Neural cell (in vitro differentiated cells): ENCODE measurements around the gene CDC42BPB. TPM values are rescaled to one million over a fixed set of nuclear protein-coding genes. Genes with fewer than 3 reads are reported as not detected.
A peak's percentile ranks its signal among the peaks of the same experiment; 100 is the strongest.

Experiments used
- H2AFZ ChIP-seq: fragments of 200-600, 300-800 bp; sonication (generic), shearing (Covaris generic); 2 replicates; pipeline ENCODE4 v1.6.0; 2014; ENCODE audit warnings: low read depth, mild to moderate bottlenecking, antibody characterized with exemption, low read length, moderate library complexity
- H3F3A ChIP-seq: fragments of 200-600 bp; shearing (Covaris generic); 2 replicates; pipeline ENCODE4 v1.6.1; 2016; ENCODE audit warnings: mild to moderate bottlenecking, moderate library complexity, mixed read lengths, antibody characterized with exemption, low read length; ENCODE audit not compliant: insufficient read depth, poor library complexity, severe bottlenecking
- H3K27ac ChIP-seq: fragments of 200-600, 300-800 bp; sonication (generic), shearing (Covaris generic); 2 replicates; pipeline ENCODE4 v1.5.1; 2014; ENCODE audit warnings: mild to moderate bottlenecking, low read length, moderate library complexity
- H3K27me3 ChIP-seq: fragments of 300-800, 200-600 bp; sonication (generic), shearing (Covaris generic); 2 replicates; pipeline ENCODE4 v1.6.0; 2014; ENCODE audit warnings: mild to moderate bottlenecking, low read depth, low read length, moderate library complexity; ENCODE audit not compliant: insufficient read depth
- H3K36me3 ChIP-seq: fragments of 300-800, 200-600 bp; sonication (generic), shearing (Covaris generic); 2 replicates; pipeline ENCODE4 v1.5.1; 2014; ENCODE audit warnings: mild to moderate bottlenecking, antibody characterized with exemption, low read length, moderate library complexity; ENCODE audit not compliant: insufficient read depth
- H3K4me2 ChIP-seq: fragments of 300-800, 200-600 bp; sonication (generic), shearing (Covaris generic); 2 replicates; pipeline ENCODE4 v1.6.0; 2014; ENCODE audit warnings: mild to moderate bottlenecking, low read length
- H3K4me3 ChIP-seq: fragments of 300-800, 200-600 bp; sonication (generic), shearing (Covaris generic); 2 replicates; pipeline ENCODE4 v1.5.1; 2014; ENCODE audit warnings: mild to moderate bottlenecking, low read length, moderate library complexity
- H3K79me2 ChIP-seq: fragments of 200-600 bp; shearing (Covaris generic); replicated peaks from 2 replicates; pipeline ENCODE4 v1.6.0; 2014; ENCODE audit warnings: mild to moderate bottlenecking, low read length, moderate library complexity; ENCODE audit not compliant: insufficient read depth
- H3K9ac ChIP-seq: fragments of 300-800, 200-600 bp; sonication (generic), shearing (Covaris generic); 2 replicates; pipeline ENCODE4 v1.6.1; 2016; ENCODE audit warnings: mild to moderate bottlenecking, low read length, mixed read lengths
- H3K9me2 ChIP-seq: fragments of 200-600 bp; shearing (Covaris generic); 2 replicates; pipeline ENCODE4 v1.6.1; 2016; ENCODE audit warnings: mild to moderate bottlenecking, low read length, mixed read lengths; ENCODE audit not compliant: insufficient read depth
- H3K9me3 ChIP-seq: fragments of 200-600, 300-800 bp; sonication (generic), shearing (Covaris generic); 2 replicates; pipeline ENCODE4 v1.6.1; 2016; ENCODE audit warnings: mild to moderate bottlenecking, mixed run types, low read length, moderate library complexity, mixed read lengths
- H4K20me1 ChIP-seq: fragments of 200-600 bp; shearing (Covaris generic); 2 replicates; pipeline ENCODE4 v1.6.1; 2016; ENCODE audit warnings: mild to moderate bottlenecking, mixed run types; ENCODE audit not compliant: insufficient read depth
- CTCF ChIP-seq: fragments of 450-650 bp; IDR thresholded peaks from 2 replicates; pipeline ENCODE4 v1.5.1; 2014; ENCODE audit warnings: antibody characterized with exemption, mild to moderate bottlenecking, moderate library complexity; ENCODE audit not compliant: poor library complexity, severe bottlenecking
- EP300 ChIP-seq: fragments of 450-650 bp; conservative IDR thresholded peaks from 2 replicates; pipeline ENCODE4 v1.6.1; 2014; ENCODE audit warnings: antibody characterized with exemption, mild to moderate bottlenecking, moderate library complexity; ENCODE audit not compliant: poor library complexity, severe bottlenecking
- EZH2 ChIP-seq: fragments of 200-600, 300-800 bp; shearing (Covaris generic), sonication (generic); IDR thresholded peaks from 2 replicates; pipeline ENCODE4 v1.6.1; 2014; ENCODE audit warnings: antibody characterized with exemption, low read length, borderline replicate concordance, mild to moderate bottlenecking; ENCODE audit not compliant: insufficient read depth, poor library complexity, severe bottlenecking
- MXI1 ChIP-seq: fragments of 450-650 bp; conservative IDR thresholded peaks from 2 replicates; pipeline ENCODE4 v1.6.1; 2014; ENCODE audit warnings: antibody characterized with exemption, mild to moderate bottlenecking; ENCODE audit not compliant: poor library complexity, severe bottlenecking
- POLR2AphosphoS5 ChIP-seq: IDR thresholded peaks from 2 replicates; pipeline ENCODE4 v1.6.1; 2012
- RAD21 ChIP-seq: fragments of 450-650 bp; conservative IDR thresholded peaks from 2 replicates; pipeline ENCODE4 v1.6.1; 2014; ENCODE audit warnings: antibody characterized with exemption, mild to moderate bottlenecking, moderate library complexity
- REST ChIP-seq: IDR thresholded peaks from 2 replicates; pipeline ENCODE4 v1.6.1; 2012; ENCODE audit warnings: borderline replicate concordance
- SMC3 ChIP-seq: fragments of 450-650 bp; conservative IDR thresholded peaks from 2 replicates; pipeline ENCODE4 v1.6.1; 2014; ENCODE audit warnings: antibody characterized with exemption, mild to moderate bottlenecking, moderate library complexity; ENCODE audit not compliant: poor library complexity
- TAF1 ChIP-seq: IDR thresholded peaks from 2 replicates; pipeline ENCODE4 v1.6.1; 2012; ENCODE audit warnings: low read depth
- polyA plus RNA-seq: library from polyadenylated mRNA; depleted of rRNA; stranded (reverse); fragments of >200 nt; gene quantifications from 2 replicates; pipeline ENCODE4 v1.2.3, GENCODE V29; 2014

CDC42BPB gene
- polyA plus RNA-seq, 1 donor from 2014 or later, result 43.8 TPM

GRCh38 chr14:103078860-103079587 is 21.7 kb upstream of the CDC42BPB start:
- no peak for TF ChIP-seq CTCF
- peaks cover 3% of the 10 kb centered on the region for H3K27me3 ChIP-seq
- H3K9me3 ChIP-seq, result no peaks in the 10 kb centered on the region

DNA sequence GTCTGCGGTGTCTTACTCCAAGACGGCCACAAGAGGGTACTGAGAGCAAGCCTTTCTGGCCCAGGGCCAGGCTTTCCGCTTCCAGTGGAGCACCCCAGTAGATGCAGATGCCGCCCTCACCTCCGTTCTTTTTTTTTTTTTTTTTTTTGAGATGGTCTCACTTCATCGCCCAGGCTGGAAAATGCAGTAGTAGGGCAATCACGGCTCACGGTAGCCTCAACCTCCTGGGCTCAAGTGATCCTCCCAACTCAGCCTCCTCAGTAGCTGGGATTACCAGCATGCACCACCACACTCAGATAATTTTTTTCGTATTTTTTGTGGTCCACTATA is 21.0 kb upstream of the CDC42BPB start:
- H3K36me3 ChIP-seq, result no peaks in the 10 kb centered on the region
- H3F3A ChIP-seq, result no peaks in the 10 kb centered on the region
- TF ChIP-seq EZH2 (no peak), POLR2AphosphoS5 (no peak), CTCF (peak; percentile 78), EP300 (no peak), RAD21 (peak; percentile 84), MXI1 (no peak), TAF1 (no peak), REST (no peak), SMC3 (peak; percentile 85)
- H3K4me3 ChIP-seq, result no peak overlapping the region
- H3K79me2 ChIP-seq, result no peaks in the 10 kb centered on the region
- no peak overlapping the region for H3K9ac ChIP-seq
- H3K9me3 ChIP-seq, result no peaks in the 10 kb centered on the region
- H3K9me2 ChIP-seq, result no peaks in the 10 kb centered on the region
- H4K20me1 ChIP-seq, result no peaks in the 10 kb centered on the region
- no peak overlapping the region for H3K4me2 ChIP-seq
- no peak overlapping the region for H2AFZ ChIP-seq
- H3K27ac ChIP-seq, result no peak overlapping the region
- H3K27me3 ChIP-seq, result no peaks in the 10 kb centered on the region

More at GRCh38 chr14:103078860-103079587, 21.7 kb upstream of the CDC42BPB start:
- Histone ChIP-seq H3K4me2 (no peak overlapping the region), H4K20me1 (no peaks in the 10 kb centered on the region), H3K9me2 (no peaks in the 10 kb centered on the region), H3K9ac (no peak overlapping the region), H3K79me2 (no peaks in the 10 kb centered on the region), H3K27ac (no peak overlapping the region), H3K4me3 (no peak overlapping the region), H2AFZ (no peak overlapping the region), H3K36me3 (no peaks in the 10 kb centered on the region), H3F3A (no peaks in the 10 kb centered on the region)
